GM21529 (cell line): ENCODE data around the gene FOXP1.

Source experiments
- ATAC-seq: cut with Tn5 transposase; IDR thresholded peaks from one replicate; pipeline ENCODE4 v1.9.1; 2021; ENCODE audit not compliant: unreplicated experiment

FOXP1 gene

DNA sequence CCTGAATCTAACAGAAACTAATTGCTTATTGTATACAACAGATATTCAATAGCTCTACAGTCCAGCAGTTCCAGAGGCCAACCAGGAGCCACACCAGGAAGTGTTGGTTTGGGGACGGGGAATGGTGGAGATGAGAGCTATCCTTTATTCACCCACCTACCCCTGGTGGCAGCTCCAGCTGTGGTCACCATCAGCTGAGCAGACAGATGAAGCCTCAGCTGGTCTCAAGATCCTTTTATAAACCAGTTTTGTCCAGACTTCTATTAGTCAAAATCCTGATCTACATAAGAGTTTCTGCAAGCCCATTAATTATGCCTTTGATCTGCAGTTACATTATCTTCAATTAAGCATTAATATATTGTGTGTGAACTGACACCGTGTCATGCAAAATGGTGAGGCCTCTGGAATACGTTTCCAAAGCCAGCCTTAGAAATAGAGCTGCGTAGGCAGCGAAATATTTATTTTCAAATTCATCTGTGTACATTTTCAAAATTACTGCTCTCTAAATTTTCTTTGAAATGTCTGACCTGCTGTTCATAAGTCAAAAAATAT lies 488.8 kb downstream of the FOXP1 start:
- no peak for ATAC-seq

DNA sequence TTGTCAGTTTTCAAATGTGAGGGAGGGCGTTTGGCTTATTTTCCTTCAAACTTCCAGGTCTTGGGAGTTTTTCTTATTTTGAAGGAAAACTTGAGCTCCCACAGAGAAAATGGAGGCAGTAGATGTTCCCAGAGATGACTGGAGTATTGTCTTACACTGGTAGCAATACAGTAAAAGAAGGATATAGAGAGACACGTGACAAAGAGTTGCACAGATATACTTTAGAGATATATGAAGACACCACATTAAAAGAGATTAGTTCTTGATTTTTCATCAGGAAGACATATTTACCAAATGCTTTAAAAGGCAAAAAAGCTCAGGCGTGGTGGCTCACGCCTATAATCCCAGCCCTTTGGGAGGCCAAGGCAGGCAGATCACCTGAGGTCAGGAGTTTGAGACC lies 490.9 kb downstream of the FOXP1 start:
- ATAC-seq = no peak

DNA sequence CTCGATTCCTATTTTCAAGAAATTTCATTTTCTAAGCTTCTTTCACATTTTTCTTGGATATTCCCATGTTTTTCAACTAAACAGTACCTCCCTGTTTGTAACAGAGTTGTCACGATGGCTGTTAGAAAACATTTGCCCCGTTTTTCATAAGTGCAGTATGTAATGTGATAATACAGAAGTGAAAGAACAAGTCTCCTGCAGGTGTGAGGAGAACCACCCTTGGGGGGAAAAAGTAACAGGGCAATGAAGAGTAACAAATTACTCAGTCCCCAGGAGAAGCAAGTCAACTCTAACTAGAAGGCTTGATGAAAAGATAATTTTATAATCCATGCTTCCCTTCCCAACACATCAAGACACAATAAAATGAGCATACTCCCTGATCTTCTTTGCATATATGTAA lies 493.3 kb downstream of the FOXP1 start:
- ATAC-seq = no peak

DNA sequence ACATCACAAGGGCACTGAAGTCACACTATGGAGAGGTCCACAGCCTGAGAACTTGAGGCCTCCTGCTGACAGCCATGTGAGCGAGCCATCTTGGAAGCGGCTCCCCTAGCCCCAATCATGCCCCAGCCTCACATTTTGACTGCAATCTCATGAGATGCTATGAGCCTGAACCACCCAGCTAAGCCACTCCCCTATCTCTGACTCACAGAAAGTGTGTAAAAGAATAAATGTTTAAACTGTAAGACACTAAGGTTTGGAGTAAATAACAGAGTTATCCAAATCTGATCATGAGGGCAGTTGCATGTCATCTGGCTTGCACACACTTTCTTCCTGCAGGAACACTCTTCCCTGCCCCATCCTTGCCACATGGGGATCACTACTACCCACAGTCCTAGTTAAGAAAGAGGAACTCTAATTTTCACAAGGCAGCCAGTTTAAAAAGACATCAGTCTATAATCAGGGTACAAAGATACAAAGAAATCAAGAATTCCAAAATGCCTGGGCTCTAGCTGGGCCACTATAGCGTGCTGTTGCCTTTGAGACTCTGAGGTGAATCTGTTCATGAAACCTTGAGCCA lies 494.2 kb downstream of the FOXP1 start:
- no peak for ATAC-seq

DNA sequence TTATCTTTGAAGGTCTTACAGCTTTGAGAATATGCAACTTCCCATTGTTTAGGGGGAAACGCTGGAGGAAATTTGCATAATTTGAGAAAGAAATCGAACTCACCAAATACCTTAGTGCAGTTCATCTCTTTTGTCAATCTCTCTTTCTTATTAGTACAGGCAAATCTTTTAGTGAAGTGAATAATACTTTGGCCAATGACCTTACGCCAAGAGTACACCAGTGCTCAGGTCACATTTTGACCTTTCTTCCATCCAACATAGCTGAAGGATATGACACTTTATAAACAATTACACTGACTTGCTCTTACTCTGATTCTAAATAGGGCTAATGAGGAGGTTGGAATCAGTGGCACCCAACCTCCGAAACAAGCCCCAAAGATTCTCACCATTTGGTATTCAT lies 494.8 kb downstream of the FOXP1 start:
- no peak for ATAC-seq

DNA sequence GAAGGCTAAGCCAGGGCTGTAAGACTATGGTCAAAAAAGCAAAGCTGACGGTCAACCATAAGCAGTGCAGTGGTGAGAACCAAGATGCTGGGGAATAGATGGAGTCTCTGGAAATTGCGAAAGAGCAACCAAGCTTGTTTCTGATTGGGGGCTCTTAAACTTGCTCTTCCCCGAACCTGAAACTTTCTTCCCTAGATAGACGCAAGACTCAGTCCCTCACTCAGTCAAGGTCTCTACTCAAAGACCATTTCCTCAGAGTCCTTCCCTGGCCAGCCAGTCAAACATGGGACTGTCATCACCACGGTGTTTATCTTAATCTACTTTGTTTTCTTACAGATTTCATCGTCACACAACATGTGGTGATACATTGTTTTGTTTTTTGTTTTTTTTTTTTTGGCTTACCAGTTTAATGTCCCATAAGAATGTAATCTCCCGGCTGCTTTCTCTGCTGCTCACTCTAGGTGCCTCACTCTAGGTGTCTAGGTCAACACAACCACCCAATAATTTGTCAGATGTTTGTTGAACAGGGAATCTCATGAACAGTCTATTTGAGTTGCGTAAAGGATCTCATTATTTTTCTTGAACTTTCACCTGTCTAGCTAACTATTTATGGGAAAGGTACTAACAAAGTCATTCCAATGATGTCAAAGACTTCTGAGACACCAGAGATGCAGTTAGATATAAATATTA lies 495.4 kb downstream of the FOXP1 start:
- no peak for ATAC-seq

DNA sequence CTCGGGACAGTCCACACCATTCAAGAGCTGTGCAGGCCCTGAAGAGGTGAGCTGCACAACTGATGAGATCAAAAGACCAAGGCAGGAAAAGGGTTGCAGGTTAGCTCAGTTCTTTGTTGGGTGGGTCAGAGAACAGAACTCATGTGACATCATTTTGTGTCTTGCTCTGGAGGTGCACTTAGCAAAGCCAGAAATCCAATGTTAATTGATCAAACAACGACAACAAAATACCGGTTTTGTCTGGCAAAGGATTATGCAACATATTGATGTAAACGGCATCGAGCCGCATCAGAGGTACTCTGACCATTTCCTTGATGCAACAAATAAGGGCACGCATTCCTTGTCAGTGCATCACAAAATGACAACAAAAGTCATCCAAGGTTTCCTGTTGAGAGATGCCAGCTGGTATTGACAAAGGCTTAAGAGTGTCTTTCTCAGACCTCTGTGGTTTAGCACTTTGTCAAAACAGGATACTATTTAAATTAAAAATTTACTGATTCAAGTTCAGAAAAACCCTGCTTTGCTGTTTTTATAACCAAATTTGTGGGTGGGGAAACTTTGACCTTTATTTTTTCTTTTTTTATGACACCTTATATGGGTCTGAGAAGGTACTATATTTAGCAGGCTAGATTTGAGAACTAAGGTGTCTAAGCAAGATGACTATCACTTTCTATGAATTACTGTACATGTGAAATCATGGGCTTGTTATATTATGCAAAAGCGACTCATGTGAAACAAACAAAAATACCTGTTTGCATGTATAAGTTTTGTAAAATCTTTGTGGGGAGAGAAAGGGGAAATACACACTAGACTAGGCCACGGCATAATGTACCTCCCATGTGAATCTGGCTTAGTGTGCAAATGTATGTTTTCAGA lies 496.1 kb downstream of the FOXP1 start:
- ATAC-seq = peak; percentile 92

DNA sequence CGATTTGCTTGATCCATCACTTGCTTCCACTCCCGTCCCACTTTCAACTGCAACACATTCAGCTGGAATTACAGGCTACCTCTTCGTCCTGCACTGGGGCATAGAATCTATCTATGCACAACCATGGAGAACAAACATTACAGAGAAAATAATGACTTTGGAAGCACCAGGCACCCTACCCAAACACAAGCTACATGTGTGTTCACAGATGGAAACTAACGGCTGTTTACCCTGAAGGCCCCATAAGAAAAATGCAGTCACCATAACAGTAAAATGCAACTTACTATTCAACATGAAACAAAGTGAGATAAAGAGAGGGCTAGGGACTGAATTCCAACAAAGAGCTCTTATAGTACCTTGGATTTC lies 496.8 kb downstream of the FOXP1 start:
- ATAC-seq = no peak

DNA sequence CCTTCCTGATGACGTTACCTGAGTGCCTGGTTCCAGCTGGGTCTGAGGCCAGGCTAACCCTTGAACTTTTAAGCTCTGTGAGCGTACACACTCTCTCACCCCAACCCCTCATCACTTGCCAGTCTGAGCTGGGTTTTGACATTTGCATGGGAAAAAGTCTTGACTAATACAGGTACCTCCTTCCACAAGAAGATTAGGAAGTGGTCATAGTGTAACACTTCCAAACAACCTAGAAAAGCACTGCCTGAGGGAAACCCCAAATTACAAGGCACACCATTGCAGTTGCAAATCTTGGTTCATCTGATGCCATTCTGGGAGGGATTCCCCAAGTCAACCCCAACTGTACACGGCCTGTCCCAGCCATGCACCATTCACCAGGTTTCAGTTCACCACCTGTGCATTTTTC lies 499.8 kb downstream of the FOXP1 start:
- ATAC-seq = no peak

DNA sequence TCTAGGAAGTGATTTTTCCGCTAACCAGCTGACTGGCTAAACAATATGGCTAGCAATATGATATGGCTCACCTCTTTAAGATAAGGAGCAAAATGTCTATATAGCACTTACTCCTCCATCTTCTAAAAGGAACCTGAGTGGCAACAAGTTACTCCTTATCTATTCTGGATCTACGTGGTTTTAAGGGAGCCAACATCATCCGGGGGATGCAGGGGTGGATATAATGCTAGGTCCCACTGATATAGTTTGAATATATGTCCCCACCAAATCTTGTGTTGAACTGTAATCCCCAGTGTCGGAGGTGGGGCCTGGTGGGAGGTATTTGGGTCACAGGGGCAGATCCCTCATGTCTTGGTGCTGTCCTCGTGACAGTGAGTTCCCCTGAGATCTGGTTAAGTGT lies 500.7 kb downstream of the FOXP1 start:
- no peak for ATAC-seq

DNA sequence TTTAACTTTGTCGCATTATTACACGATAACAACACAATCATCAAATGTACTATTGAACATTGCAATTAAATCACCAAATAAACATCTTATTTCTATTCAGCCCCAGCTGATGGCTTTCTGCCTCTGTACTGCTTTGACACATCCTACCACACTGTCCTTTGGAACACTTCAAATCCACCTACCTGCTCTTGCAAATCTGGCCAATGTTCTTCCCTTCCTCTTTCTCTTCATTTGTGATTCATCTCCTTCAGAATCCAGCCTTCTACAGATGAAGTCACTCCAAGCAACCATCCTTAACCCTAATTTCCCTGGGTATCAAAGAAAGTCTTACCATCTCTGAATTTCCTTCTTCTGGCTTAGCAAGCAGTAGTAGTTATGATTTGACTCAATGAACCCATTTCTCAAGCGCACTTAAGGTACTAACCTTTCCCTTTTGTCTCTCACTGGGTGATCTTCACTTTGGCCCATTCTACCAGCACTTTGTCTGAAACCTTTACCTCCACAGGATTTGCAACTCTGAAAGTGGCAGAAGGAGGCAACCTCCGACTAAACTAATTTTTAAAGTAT lies 502.9 kb downstream of the FOXP1 start:
- no peak for ATAC-seq

DNA sequence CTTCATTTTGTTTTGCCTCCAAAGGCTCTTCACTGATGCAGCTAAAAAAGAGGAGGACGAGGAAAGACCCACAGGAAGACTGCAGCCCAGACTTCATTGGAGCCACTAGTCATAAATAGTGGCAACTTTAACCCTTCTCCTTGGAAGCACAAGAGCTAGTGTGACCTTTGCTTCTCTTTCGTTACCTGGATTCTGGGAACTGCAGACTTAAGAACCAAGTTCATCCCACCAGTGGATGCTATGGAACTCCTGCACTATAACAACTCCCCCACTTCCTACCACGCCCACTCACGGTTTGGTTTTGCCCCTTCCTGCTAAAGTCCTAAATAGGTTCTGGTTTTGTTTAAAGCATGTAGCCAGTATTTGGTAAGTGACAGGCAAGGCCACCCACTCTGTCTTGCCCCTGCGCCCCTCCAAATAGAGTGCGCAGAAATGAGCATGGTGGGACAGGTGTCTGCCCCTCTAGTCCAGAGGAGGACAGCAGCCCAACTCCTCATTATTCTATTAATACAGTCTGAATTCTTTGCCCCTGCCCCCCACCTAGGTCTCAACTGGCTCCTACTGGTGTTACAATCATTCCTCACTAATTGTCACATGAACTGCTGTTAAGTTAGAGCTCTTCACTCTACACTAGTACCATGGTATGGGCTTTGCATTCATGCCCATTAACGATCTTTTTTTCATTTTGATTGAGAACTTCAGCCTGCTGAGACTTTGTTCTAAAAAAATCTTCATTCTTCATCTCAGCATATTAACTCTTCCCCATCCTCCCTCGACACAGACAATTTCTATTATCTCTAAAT lies 504.6 kb downstream of the FOXP1 start:
- no peak for ATAC-seq

DNA sequence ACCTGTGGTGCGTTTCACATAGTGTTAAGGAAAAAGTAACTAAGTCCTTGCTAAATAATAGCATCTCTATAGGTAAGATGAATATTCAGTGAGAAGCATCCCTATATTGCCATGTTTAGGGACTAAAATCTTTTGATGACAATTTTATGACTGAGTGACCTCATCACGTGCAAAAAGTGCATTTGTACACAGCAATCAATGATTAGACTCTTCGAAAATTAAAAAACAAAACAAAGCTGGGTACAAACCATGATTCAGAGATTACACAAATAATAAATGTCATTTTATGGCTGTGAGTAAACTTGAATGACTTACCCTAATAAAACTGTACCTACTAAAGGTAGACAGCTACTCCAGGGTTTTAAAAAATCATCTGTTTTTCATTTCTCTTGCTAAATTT lies 505.3 kb downstream of the FOXP1 start:
- ATAC-seq = no peak

DNA sequence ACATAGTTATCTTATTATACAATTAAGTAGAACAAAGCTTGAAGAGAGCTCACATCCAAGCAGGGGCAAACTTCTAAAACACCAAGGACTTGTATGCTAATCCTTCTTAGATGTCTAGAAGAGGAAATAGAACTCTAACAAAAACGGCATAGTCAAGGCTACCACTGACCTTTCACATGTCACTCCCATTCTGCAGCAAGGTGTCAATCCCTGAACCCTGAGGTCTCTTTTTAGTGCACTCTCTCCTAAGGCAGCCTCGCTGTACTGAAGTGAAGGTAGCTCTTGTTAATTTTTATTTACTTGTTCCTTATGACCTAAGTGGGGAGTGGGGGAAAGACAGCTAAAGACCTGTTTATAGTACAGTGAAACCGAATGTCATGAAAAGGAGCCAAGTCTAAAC lies 506.5 kb downstream of the FOXP1 start:
- no peak for ATAC-seq

DNA sequence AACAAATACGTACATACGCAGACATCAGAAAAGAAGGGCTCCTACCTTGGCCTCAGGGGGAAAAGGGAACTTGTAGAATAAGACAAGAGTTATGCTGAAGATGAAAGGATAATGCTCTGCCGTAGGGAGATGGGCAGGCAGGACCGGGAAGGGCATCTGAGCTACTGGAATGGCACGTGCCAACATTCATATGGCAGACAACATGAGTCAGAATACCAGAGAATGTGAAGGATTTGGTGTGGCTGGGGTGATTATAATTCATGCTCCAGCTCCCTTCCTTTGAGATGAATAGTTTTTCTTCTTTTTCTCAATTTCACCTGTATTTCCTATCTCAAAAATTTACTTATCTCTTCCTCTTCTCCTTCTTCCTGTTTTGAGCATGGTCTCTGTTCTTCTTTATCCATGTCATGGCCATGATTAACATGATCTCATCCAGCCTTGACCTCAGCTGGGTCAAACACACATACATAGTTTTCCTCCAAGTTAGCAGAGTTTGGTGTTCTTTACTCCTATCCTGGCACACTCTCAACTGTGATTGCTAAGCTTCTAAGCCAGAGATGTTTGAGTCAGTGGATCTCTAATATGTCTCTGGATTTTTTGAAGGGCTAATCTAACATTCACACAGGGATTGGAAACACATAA lies 507.0 kb downstream of the FOXP1 start:
- no peak for ATAC-seq

DNA sequence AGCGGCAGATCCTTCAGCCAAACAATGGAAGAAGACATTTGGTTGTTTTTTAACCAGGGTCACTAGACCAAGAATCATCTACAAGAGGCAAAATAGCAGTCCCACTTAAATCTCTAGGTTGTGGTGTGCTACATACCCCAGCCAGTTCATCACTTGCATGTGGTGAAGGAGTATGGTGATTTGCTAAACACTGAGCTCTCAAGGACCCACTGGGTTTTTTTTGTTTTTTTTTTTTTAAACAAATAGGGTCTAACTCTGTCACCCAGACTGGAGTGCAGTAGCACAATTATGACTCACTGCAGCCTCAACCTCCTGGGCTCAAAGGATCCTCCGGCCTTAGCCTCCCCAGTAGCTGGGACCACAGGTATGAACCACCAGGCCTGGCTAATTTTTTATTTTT lies 508.0 kb downstream of the FOXP1 start:
- ATAC-seq = no peak

DNA sequence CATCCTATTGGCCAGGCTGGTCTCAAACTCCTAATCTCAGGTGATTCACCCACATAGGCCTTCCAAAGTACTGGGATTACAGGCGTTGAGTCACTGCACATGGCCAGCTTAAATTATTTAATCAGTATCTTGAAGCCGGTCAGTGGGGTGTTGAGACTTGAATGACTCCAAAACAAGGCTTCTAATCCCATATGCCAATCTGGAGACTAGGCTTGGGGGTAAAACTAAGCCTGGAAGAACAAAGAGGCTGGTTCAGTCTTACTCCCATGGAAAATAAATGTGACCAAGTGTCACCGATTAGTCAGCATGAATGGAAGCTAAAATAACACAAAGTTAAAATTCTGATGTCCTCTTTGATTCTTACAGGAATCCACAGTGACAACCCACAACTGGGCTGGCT lies 509.1 kb downstream of the FOXP1 start:
- no peak for ATAC-seq

DNA sequence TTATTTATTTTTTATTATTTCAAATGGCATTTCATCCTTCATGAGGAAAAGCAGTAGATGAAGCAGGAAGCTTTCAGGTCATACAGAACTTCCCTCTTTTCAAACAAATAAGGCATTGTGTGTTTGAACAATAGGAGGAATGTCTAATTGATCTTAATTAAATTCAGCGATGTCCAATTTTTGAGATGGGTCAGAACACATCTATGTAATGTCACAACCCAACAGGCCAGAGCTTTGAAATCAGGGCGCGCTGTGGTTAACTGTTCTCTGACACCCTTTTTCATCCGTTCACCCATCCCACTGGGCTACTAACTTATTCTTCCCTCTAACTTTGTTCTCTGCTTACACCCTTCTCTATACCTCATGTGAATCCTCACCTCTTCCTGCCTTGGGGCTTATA lies 510.5 kb downstream of the FOXP1 start:
- no peak for ATAC-seq

DNA sequence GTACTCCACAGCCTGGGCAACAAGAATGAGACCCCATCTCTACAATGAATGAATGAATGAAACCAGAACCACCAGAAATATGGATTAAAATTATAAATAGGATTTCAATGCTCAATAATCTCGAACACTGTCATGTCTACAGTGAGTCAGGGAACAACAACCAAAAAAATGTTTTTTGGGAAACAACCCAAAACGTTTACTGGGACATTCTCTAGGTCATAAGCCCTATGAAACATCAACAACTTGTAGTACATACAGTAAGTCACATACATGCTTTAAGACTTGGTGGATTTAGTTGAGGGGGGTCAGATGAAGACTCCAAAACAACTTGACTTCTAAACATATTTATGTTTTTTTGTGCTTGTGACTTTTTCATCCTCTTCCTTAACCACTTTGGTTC lies 511.2 kb downstream of the FOXP1 start:
- ATAC-seq = no peak
